ENCODE measurements around the gene NOL3. TPM values are rescaled to one million over a fixed set of nuclear protein-coding genes. Genes with fewer than 3 reads are reported as not detected.

The NOL3 gene
- total and polyA plus RNA-seq, 8 donors: 11.9 to 36.7 (median 18.4) TPM

- intact Hi-C loops (cut with DNase I): no loop called here
- no peak for TF ChIP-seq CTCF (IDR thresholded peaks at IDR 0.05)
Measured at GRCh38 chr16:67200491-67200890, 30.2 kb downstream of the NOL3 start.

GRCh38 chr16:67201411-67202345 lies 31.3 kb downstream of the NOL3 start:
- DNase-seq (peak in 1 of 4 donors; percentile 67), ATAC-seq (no peak)
- Histone ChIP-seq H3K4me1 (peaks cover 3 to 25% of the 10 kb centered on the region in 2 donors), H3K36me3 (peaks cover 0 to 87% of the 10 kb centered on the region in 2 donors), H3K27me3 (no peaks in the 10 kb centered on the region), H3K27ac (no peak overlapping the region), H3K4me3 (no peak overlapping the region), H3K9me3 (no peaks in the 10 kb centered on the region)
- no peak for TF ChIP-seq CTCF (IDR thresholded peaks at IDR 0.05)
- intact Hi-C loops (cut with DNase I): no loop called here

More at GRCh38 chr16:67200491-67200890, 30.2 kb downstream of the NOL3 start:
- ATAC-seq (no peak), DNase-seq (peak in 1 of 4 donors; percentile 61)
- H3K36me3 ChIP-seq: peaks cover 0 to 93% of the 10 kb centered on the region in 2 donors
- H3K27ac ChIP-seq: no peak overlapping the region
- H3K4me3 ChIP-seq: no peak overlapping the region
- no peaks in the 10 kb centered on the region for H3K9me3 ChIP-seq
- no peaks in the 10 kb centered on the region for H3K27me3 ChIP-seq
- H3K4me1 ChIP-seq: peaks cover 3 to 34% of the 10 kb centered on the region in 2 donors

GRCh38 chr16:67202426-67202825 lies 32.1 kb downstream of the NOL3 start:
- ATAC-seq: no peak
- DNase-seq: peak in 1 of 4 donors; percentile 62
- Histone ChIP-seq H3K4me3 (no peak overlapping the region), H3K4me1 (peaks cover 3 to 17% of the 10 kb centered on the region in 2 donors), H3K36me3 (peaks cover 0 to 86% of the 10 kb centered on the region in 2 donors), H3K27ac (no peak overlapping the region), H3K27me3 (no peaks in the 10 kb centered on the region), H3K9me3 (no peaks in the 10 kb centered on the region)
- TF ChIP-seq CTCF (IDR thresholded peaks at IDR 0.05): no peak
- intact Hi-C loops (cut with DNase I): no loop called here

GRCh38 chr16:67202956-67203493 lies 32.7 kb downstream of the NOL3 start:
- intact Hi-C loops (cut with DNase I): no loop called here
- peaks cover 0 to 81% of the 10 kb centered on the region in 2 donors for H3K36me3 ChIP-seq
- no peak for TF ChIP-seq CTCF (IDR thresholded peaks at IDR 0.05)
- no peaks in the 10 kb centered on the region for H3K27me3 ChIP-seq
- peaks cover 3 to 12% of the 10 kb centered on the region in 2 donors for H3K4me1 ChIP-seq
- no peak for ATAC-seq
- DNase-seq: peak in 1 of 4 donors; percentile 76
- H3K4me3 ChIP-seq: no peak overlapping the region
- H3K27ac ChIP-seq: no peak overlapping the region
- H3K9me3 ChIP-seq: no peaks in the 10 kb centered on the region

GRCh38 chr16:67204076-67204475 lies 33.7 kb downstream of the NOL3 start:
- H3K27ac ChIP-seq: no peak overlapping the region
- DNase-seq (peak in 1 of 4 donors; percentile 44), ATAC-seq (no peak)
- intact Hi-C loops (cut with DNase I): no loop called here
- no peaks in the 10 kb centered on the region for H3K27me3 ChIP-seq
- TF ChIP-seq CTCF (IDR thresholded peaks at IDR 0.05): no peak
- H3K36me3 ChIP-seq: peaks cover 0 to 71% of the 10 kb centered on the region in 2 donors
- no peak overlapping the region for H3K4me3 ChIP-seq
- H3K9me3 ChIP-seq: no peaks in the 10 kb centered on the region
- H3K4me1 ChIP-seq: peaks cover 0 to 3% of the 10 kb centered on the region in 2 donors
